ENCODE results near the gene GRAMD1A.

GRAMD1A gene

GRCh38 chr19:34984287-34984686 is 15.8 kb upstream of the GRAMD1A start:
- H3K4me3 ChIP-seq (ENCODE audit: insufficient read depth in 1 of 2, low read depth in 1 of 2, low read length in 2 of 2) = no peak overlapping the region
- H2BK5ac ChIP-seq (ENCODE audit: low read depth, low read length, poor library complexity, severe bottlenecking) = no peak overlapping the region
- no peak overlapping the region for H2BK120ac ChIP-seq (ENCODE audit: low read depth, low read length)
- H3K36me3 ChIP-seq (ENCODE audit: control insufficient read depth in 1 of 2, insufficient read depth in 2 of 2, low read depth in 1 of 2, low read length in 2 of 2) = no peaks in the 10 kb centered on the region
- no peak overlapping the region for H3K23ac ChIP-seq (ENCODE audit: low read length in 2 of 2)
- H3K27ac ChIP-seq (ENCODE audit: low read length, poor library complexity, severe bottlenecking) = no peak overlapping the region
- H2AK5ac ChIP-seq (ENCODE audit: low read length, severe bottlenecking) = no peak overlapping the region
- no peak overlapping the region for H2BK12ac ChIP-seq (ENCODE audit: low read length in 2 of 2)
- H3K4me2 ChIP-seq (ENCODE audit: low read length, poor library complexity, severe bottlenecking) = no peak overlapping the region
- H4K8ac ChIP-seq (ENCODE audit: low read length) = no peak overlapping the region
- H3K14ac ChIP-seq (ENCODE audit: low read length in 2 of 2) = no peak overlapping the region
- no peak overlapping the region for H3K18ac ChIP-seq (ENCODE audit: low read depth in 1 of 2, low read length in 2 of 2)
- H3K9me3 ChIP-seq (ENCODE audit: control insufficient read depth, low read length) = no peaks in the 10 kb centered on the region
- H3K27me3 ChIP-seq (ENCODE audit: control insufficient read depth in 1 of 2, insufficient read depth in 1 of 2, low read length in 2 of 2) = peaks cover 3 to 16% of the 10 kb centered on the region in 2 experiments
- H2BK15ac ChIP-seq (ENCODE audit: low read depth, poor library complexity, severe bottlenecking) = no peak overlapping the region
- no peaks in the 10 kb centered on the region for H3K79me1 ChIP-seq (replicated peaks; ENCODE audit: low read length, poor library complexity, severe bottlenecking)
- no peak overlapping the region for H3K4ac ChIP-seq (ENCODE audit: low read depth in 1 of 2, low read length in 2 of 2)
- WGBS = 75% methylated on average over 2 of the region's 3 CpGs
- no peak overlapping the region for H2AFZ ChIP-seq (ENCODE audit: low read depth, low read length)
- no peak for DNase-seq
- no peak overlapping the region for H3K9ac ChIP-seq (ENCODE audit: low read length)
- H3K4me1 ChIP-seq (ENCODE audit: control insufficient read depth, insufficient read depth, low read depth, low read length) = peaks cover 4% of the 10 kb centered on the region
- no peak overlapping the region for H4K91ac ChIP-seq (ENCODE audit: low read length)

- WGBS = 63% methylated on average over 6 of the region's 7 CpGs
- H3K4me1 ChIP-seq (ENCODE audit: control insufficient read depth, insufficient read depth, low read depth, low read length) = peaks cover 4% of the 10 kb centered on the region
Observed at GRCh38 chr19:34985249-34986022, 14.7 kb upstream of the GRAMD1A start.

GRCh38 chr19:34988119-34988518 is 12.0 kb upstream of the GRAMD1A start:
- no peaks in the 10 kb centered on the region for H3K9me3 ChIP-seq (ENCODE audit: control insufficient read depth, low read length)
- peaks cover 3% of the 10 kb centered on the region in 2 experiments for H3K27me3 ChIP-seq (ENCODE audit: control insufficient read depth in 1 of 2, insufficient read depth in 1 of 2, low read length in 2 of 2)
- H2AFZ ChIP-seq (ENCODE audit: low read depth, low read length) = no peak overlapping the region
- H3K79me1 ChIP-seq (replicated peaks; ENCODE audit: low read length, poor library complexity, severe bottlenecking) = no peaks in the 10 kb centered on the region
- H3K14ac ChIP-seq (ENCODE audit: low read length in 2 of 2) = no peak overlapping the region
- no peak overlapping the region for H3K23ac ChIP-seq (ENCODE audit: low read length in 2 of 2)
- no peak overlapping the region for H2BK12ac ChIP-seq (ENCODE audit: low read length in 2 of 2)
- H3K4me2 ChIP-seq (ENCODE audit: low read length, poor library complexity, severe bottlenecking) = no peak overlapping the region
- H3K4ac ChIP-seq (ENCODE audit: low read depth in 1 of 2, low read length in 2 of 2) = no peak overlapping the region
- H2BK15ac ChIP-seq (ENCODE audit: low read depth, poor library complexity, severe bottlenecking) = no peak overlapping the region
- no peaks in the 10 kb centered on the region for H3K36me3 ChIP-seq (ENCODE audit: control insufficient read depth in 1 of 2, insufficient read depth in 2 of 2, low read depth in 1 of 2, low read length in 2 of 2)
- H2BK120ac ChIP-seq (ENCODE audit: low read depth, low read length) = no peak overlapping the region
- H3K4me1 ChIP-seq (ENCODE audit: control insufficient read depth, insufficient read depth, low read depth, low read length) = peaks cover 4% of the 10 kb centered on the region
- H4K8ac ChIP-seq (ENCODE audit: low read length) = no peak overlapping the region
- H2AK5ac ChIP-seq (ENCODE audit: low read length, severe bottlenecking) = no peak overlapping the region
- 100% methylated on average over 1 of the region's 1 CpG for WGBS
- H2BK5ac ChIP-seq (ENCODE audit: low read depth, low read length, poor library complexity, severe bottlenecking) = no peak overlapping the region
- H3K9ac ChIP-seq (ENCODE audit: low read length) = no peak overlapping the region
- H3K18ac ChIP-seq (ENCODE audit: low read depth in 1 of 2, low read length in 2 of 2) = no peak overlapping the region
- no peak for DNase-seq
- no peak overlapping the region for H3K4me3 ChIP-seq (ENCODE audit: insufficient read depth in 1 of 2, low read depth in 1 of 2, low read length in 2 of 2)
- H3K27ac ChIP-seq (ENCODE audit: low read length, poor library complexity, severe bottlenecking) = no peak overlapping the region
- no peak overlapping the region for H4K91ac ChIP-seq (ENCODE audit: low read length)

More at GRCh38 chr19:34985249-34986022, 14.7 kb upstream of the GRAMD1A start:
- Histone ChIP-seq H3K27ac (ENCODE audit: low read length, poor library complexity, severe bottlenecking) (no peak overlapping the region), H3K9me3 (ENCODE audit: control insufficient read depth, low read length) (no peaks in the 10 kb centered on the region), H3K18ac (ENCODE audit: low read depth in 1 of 2, low read length in 2 of 2) (no peak overlapping the region), H2BK15ac (ENCODE audit: low read depth, poor library complexity, severe bottlenecking) (no peak overlapping the region), H3K14ac (ENCODE audit: low read length in 2 of 2) (no peak overlapping the region), H2BK5ac (ENCODE audit: low read depth, low read length, poor library complexity, severe bottlenecking) (no peak overlapping the region), H2AK5ac (ENCODE audit: low read length, severe bottlenecking) (no peak overlapping the region), H2BK12ac (ENCODE audit: low read length in 2 of 2) (no peak overlapping the region), H2AFZ (ENCODE audit: low read depth, low read length) (no peak overlapping the region), H3K23ac (ENCODE audit: low read length in 2 of 2) (peak overlapping the region in 1 of 2 experiments; percentile 14), H3K79me1 (replicated peaks; ENCODE audit: low read length, poor library complexity, severe bottlenecking) (no peaks in the 10 kb centered on the region), H2BK120ac (ENCODE audit: low read depth, low read length) (no peak overlapping the region), H4K8ac (ENCODE audit: low read length) (no peak overlapping the region), H3K4me2 (ENCODE audit: low read length, poor library complexity, severe bottlenecking) (no peak overlapping the region), H3K27me3 (ENCODE audit: control insufficient read depth in 1 of 2, insufficient read depth in 1 of 2, low read length in 2 of 2) (peaks cover 3 to 6% of the 10 kb centered on the region in 2 experiments), H4K91ac (ENCODE audit: low read length) (no peak overlapping the region), H3K36me3 (ENCODE audit: control insufficient read depth in 1 of 2, insufficient read depth in 2 of 2, low read depth in 1 of 2, low read length in 2 of 2) (no peaks in the 10 kb centered on the region), H3K4ac (ENCODE audit: low read depth in 1 of 2, low read length in 2 of 2) (no peak overlapping the region), H3K4me3 (ENCODE audit: insufficient read depth in 1 of 2, low read depth in 1 of 2, low read length in 2 of 2) (no peak overlapping the region), H3K9ac (ENCODE audit: low read length) (no peak overlapping the region)
- DNase-seq = no peak

GRCh38 chr19:34989298-34989697 is 10.8 kb upstream of the GRAMD1A start:
- Histone ChIP-seq H3K14ac (ENCODE audit: low read length in 2 of 2) (no peak overlapping the region), H3K9ac (ENCODE audit: low read length) (no peak overlapping the region), H3K4me1 (ENCODE audit: control insufficient read depth, insufficient read depth, low read depth, low read length) (peaks cover 4% of the 10 kb centered on the region), H2AFZ (ENCODE audit: low read depth, low read length) (no peak overlapping the region), H2BK15ac (ENCODE audit: low read depth, poor library complexity, severe bottlenecking) (no peak overlapping the region), H3K18ac (ENCODE audit: low read depth in 1 of 2, low read length in 2 of 2) (no peak overlapping the region), H3K79me1 (replicated peaks; ENCODE audit: low read length, poor library complexity, severe bottlenecking) (no peaks in the 10 kb centered on the region), H3K4ac (ENCODE audit: low read depth in 1 of 2, low read length in 2 of 2) (no peak overlapping the region), H4K8ac (ENCODE audit: low read length) (no peak overlapping the region), H4K91ac (ENCODE audit: low read length) (no peak overlapping the region), H3K27ac (ENCODE audit: low read length, poor library complexity, severe bottlenecking) (no peak overlapping the region), H3K27me3 (ENCODE audit: control insufficient read depth in 1 of 2, insufficient read depth in 1 of 2, low read length in 2 of 2) (peaks cover 3 to 7% of the 10 kb centered on the region in 2 experiments), H3K4me2 (ENCODE audit: low read length, poor library complexity, severe bottlenecking) (no peak overlapping the region), H3K4me3 (ENCODE audit: insufficient read depth in 1 of 2, low read depth in 1 of 2, low read length in 2 of 2) (no peak overlapping the region), H3K9me3 (ENCODE audit: control insufficient read depth, low read length) (no peaks in the 10 kb centered on the region), H2BK120ac (ENCODE audit: low read depth, low read length) (no peak overlapping the region), H3K23ac (ENCODE audit: low read length in 2 of 2) (no peak overlapping the region), H2BK5ac (ENCODE audit: low read depth, low read length, poor library complexity, severe bottlenecking) (no peak overlapping the region), H2AK5ac (ENCODE audit: low read length, severe bottlenecking) (no peak overlapping the region), H2BK12ac (ENCODE audit: low read length in 2 of 2) (no peak overlapping the region), H3K36me3 (ENCODE audit: control insufficient read depth in 1 of 2, insufficient read depth in 2 of 2, low read depth in 1 of 2, low read length in 2 of 2) (no peaks in the 10 kb centered on the region)
- WGBS = 93% methylated on average over 3 of the region's 6 CpGs
- DNase-seq = no peak

All from mesenchymal stem cell (in vitro differentiated cells and primary cell).